Measurements from ENCODE around the gene SCFD2. TPM values are rescaled to one million over a fixed set of nuclear protein-coding genes. Genes with fewer than 3 reads are reported as not detected.

Gene SCFD2
- polyA plus RNA-seq, 2 of the 4 experiments (the other 2 are of a cell fraction) = 7.6 to 10.8 TPM

DNA sequence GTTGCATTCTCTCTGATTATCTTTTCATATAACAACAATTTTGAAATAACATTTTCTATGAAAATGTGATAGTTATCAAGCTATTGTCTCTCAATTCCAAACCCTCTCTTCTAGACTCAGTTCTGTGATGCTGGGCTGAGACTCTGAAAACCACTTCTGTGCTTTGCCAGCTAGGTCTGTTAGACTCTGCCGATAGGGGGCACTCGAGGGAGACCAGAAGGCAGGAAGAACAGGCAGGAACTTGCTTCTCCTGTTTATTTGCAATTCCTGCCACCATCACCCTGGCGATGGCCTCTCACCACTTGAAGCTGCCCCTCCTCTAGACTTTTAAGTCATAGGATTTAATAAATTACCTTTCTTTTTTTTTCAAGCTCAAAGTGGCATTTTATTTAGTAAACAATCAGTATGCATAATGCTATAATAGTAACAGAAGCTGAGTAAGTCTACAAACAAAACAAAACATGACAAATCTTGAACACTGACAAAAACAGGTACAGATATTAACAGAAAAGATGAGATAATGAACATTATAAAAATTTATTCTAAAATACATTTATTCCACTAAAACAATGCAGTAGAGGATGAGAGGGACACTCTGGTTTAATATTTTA, 454.1 kb downstream of the SCFD2 start:
- no peaks in the 10 kb centered on the region for H3K9me3 ChIP-seq
- H3K4me3 ChIP-seq = no peak overlapping the region
- no peaks in the 10 kb centered on the region for H3K4me1 ChIP-seq
- 0% methylated on average over 3 of the region's 3 CpGs for WGBS (ENCODE audit: missing lambda C conversion rate)
- ATAC-seq (peak; percentile 73 to 81), DNase-seq (ENCODE audit: low read depth in 1 of 2, low spot score in 1 of 2) (peak; percentile 18 to 72), FAIRE-seq (no peak)
- H3K4me2 ChIP-seq = no peak overlapping the region
- TF ChIP-seq KDM1A (IDR thresholded peaks at IDR 0.05; ENCODE audit: low read depth) (no peak), RAD21 (conservative IDR thresholded peaks at IDR 0.05 in 1 of 2, IDR thresholded peaks at IDR 0.05 in 1 of 2) (peak in 1 of 2 experiments; percentile 28; a peak in 1 of 5 replicates), KDM5A (IDR thresholded peaks at IDR 0.05) (no peak), MAZ (IDR thresholded peaks at IDR 0.05; ENCODE audit: borderline replicate concordance, low read depth, low read length) (no peak), MYC (IDR thresholded peaks at IDR 0.05; ENCODE audit: borderline replicate concordance, low read length) (no peak), GATA3 (IDR thresholded peaks at IDR 0.05; ENCODE audit: borderline replicate concordance) (no peak), JUNB (IDR thresholded peaks at IDR 0.05) (no peak), EHMT2 (IDR thresholded peaks at IDR 0.05; ENCODE audit: low read depth) (no peak), ZNF302 (CRISPR knock-in tag; IDR thresholded peaks at IDR 0.05) (no peak), EP300 (IDR thresholded peaks at IDR 0.05) (no peak), CHD2 (IDR thresholded peaks at IDR 0.05; ENCODE audit: low read length, partially characterized antibody) (no peak), ATOH8 (CRISPR knock-in tag; IDR thresholded peaks at IDR 0.05; ENCODE audit: low read depth) (no peak)
- TF ChIP-seq, protein P1, sequence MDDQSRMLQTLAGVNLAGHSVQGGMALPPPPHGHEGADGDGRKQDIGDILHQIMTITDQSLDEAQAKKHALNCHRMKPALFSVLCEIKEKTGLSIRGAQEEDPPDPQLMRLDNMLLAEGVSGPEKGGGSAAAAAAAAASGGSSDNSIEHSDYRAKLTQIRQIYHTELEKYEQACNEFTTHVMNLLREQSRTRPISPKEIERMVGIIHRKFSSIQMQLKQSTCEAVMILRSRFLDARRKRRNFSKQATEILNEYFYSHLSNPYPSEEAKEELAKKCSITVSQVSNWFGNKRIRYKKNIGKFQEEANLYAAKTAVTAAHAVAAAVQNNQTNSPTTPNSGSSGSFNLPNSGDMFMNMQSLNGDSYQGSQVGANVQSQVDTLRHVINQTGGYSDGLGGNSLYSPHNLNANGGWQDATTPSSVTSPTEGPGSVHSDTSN (IDR thresholded peaks at IDR 0.05) = no peak
- TF ChIP-seq, protein P2, sequence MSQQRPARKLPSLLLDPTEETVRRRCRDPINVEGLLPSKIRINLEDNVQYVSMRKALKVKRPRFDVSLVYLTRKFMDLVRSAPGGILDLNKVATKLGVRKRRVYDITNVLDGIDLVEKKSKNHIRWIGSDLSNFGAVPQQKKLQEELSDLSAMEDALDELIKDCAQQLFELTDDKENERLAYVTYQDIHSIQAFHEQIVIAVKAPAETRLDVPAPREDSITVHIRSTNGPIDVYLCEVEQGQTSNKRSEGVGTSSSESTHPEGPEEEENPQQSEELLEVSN (IDR thresholded peaks at IDR 0.05; ENCODE audit: borderline replicate concordance, low read depth) = no peak
- TF ChIP-seq, protein P3, sequence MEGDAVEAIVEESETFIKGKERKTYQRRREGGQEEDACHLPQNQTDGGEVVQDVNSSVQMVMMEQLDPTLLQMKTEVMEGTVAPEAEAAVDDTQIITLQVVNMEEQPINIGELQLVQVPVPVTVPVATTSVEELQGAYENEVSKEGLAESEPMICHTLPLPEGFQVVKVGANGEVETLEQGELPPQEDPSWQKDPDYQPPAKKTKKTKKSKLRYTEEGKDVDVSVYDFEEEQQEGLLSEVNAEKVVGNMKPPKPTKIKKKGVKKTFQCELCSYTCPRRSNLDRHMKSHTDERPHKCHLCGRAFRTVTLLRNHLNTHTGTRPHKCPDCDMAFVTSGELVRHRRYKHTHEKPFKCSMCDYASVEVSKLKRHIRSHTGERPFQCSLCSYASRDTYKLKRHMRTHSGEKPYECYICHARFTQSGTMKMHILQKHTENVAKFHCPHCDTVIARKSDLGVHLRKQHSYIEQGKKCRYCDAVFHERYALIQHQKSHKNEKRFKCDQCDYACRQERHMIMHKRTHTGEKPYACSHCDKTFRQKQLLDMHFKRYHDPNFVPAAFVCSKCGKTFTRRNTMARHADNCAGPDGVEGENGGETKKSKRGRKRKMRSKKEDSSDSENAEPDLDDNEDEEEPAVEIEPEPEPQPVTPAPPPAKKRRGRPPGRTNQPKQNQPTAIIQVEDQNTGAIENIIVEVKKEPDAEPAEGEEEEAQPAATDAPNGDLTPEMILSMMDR (IDR thresholded peaks at IDR 0.05) = peak; percentile 51; the same call in 2 of the 3 replicates
- ChIA-PET CTCF (interaction anchor here (0.6 to 1.2 kb wide), 2 partner anchors 17 to 45 kb away, joined by 3 to 5 read pairs; no protein-coding TSS in a partner anchor), POLR2A (no interaction called here)
- no peak overlapping the region for H3K27ac ChIP-seq

GRCh38 chr4:52910115-52910514, 455.7 kb downstream of the SCFD2 start:
- H3K27ac ChIP-seq = no peak overlapping the region
- FAIRE-seq (no peak), DNase-seq (ENCODE audit: low read depth in 1 of 2, low spot score in 1 of 2) (no peak), ATAC-seq (no peak)
- no peak overlapping the region for H3K4me2 ChIP-seq
- ChIA-PET POLR2A (no interaction called here), CTCF (interaction anchor here (0.5 to 1.1 kb wide), 2 partner anchors 34 to 158 kb away, joined by 3 to 4 read pairs; no protein-coding TSS in a partner anchor)
- no peak overlapping the region for H3K4me3 ChIP-seq
- no peaks in the 10 kb centered on the region for H3K9me3 ChIP-seq
- TF ChIP-seq, protein P4, sequence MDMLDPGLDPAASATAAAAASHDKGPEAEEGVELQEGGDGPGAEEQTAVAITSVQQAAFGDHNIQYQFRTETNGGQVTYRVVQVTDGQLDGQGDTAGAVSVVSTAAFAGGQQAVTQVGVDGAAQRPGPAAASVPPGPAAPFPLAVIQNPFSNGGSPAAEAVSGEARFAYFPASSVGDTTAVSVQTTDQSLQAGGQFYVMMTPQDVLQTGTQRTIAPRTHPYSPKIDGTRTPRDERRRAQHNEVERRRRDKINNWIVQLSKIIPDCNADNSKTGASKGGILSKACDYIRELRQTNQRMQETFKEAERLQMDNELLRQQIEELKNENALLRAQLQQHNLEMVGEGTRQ (IDR thresholded peaks at IDR 0.05) = no peak
- TF ChIP-seq ATOH8 (CRISPR knock-in tag; IDR thresholded peaks at IDR 0.05; ENCODE audit: low read depth) (no peak), CHD2 (IDR thresholded peaks at IDR 0.05; ENCODE audit: low read length, partially characterized antibody) (no peak), HOXB5 (CRISPR knock-in tag; IDR thresholded peaks at IDR 0.05) (no peak), TP53 (CRISPR knock-in tag; IDR thresholded peaks at IDR 0.05) (no peak), ZSCAN20 (CRISPR knock-in tag; IDR thresholded peaks at IDR 0.05) (no peak), RAD21 (conservative IDR thresholded peaks at IDR 0.05 in 1 of 2, IDR thresholded peaks at IDR 0.05 in 1 of 2) (no peak), JUN (IDR thresholded peaks at IDR 0.05) (no peak)
- TF ChIP-seq, protein P3 (IDR thresholded peaks at IDR 0.05) = no peak
- TF ChIP-seq, protein P5, sequence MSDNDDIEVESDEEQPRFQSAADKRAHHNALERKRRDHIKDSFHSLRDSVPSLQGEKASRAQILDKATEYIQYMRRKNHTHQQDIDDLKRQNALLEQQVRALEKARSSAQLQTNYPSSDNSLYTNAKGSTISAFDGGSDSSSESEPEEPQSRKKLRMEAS (IDR thresholded peaks at IDR 0.05) = no peak
- H3K4me1 ChIP-seq = no peaks in the 10 kb centered on the region
